ENCODE measurements around the gene ATP5F1D. TPM values are rescaled to one million over a fixed set of nuclear protein-coding genes. Genes with fewer than 3 reads are reported as not detected.

ATP5F1D gene
- total and polyA plus RNA-seq, 2 experiments from 2014 or later = 139 to 396 TPM

GRCh38 chr19:1231729-1232637 lies 9.6 kb upstream of the ATP5F1D start:
- no peaks in the 10 kb centered on the region for H3K4me1 Mint-ChIP-seq

More at GRCh38 chr19:1231729-1232637, 9.6 kb upstream of the ATP5F1D start:
- H3K9me3 Mint-ChIP-seq = no peaks in the 10 kb centered on the region
- no peak overlapping the region for H3K4me3 ChIP-seq
- H3K4me2 ChIP-seq = no peak overlapping the region
- no peak for TF ChIP-seq ETS1 (IDR thresholded peaks at IDR 0.05)
- TF ChIP-seq CTCF (conservative IDR thresholded peaks at IDR 0.05; ENCODE audit: low read depth in 2 of 2) = no peak
- no peak for TF ChIP-seq CREB1 (CRISPR knock-in tag; IDR thresholded peaks at IDR 0.05; ENCODE audit: low read depth)
- no peak for TF ChIP-seq STAT1 (IDR thresholded peaks at IDR 0.05; ENCODE audit: unreplicated experiment)
- no peak for TF ChIP-seq JUNB (IDR thresholded peaks at IDR 0.05; ENCODE audit: unreplicated experiment)
- no peak for TF ChIP-seq NANOG (IDR thresholded peaks at IDR 0.05; ENCODE audit: borderline replicate concordance)
- TF ChIP-seq ZNF331 (CRISPR knock-in tag; IDR thresholded peaks at IDR 0.05; ENCODE audit: low read depth) = no peak
- no peak for TF ChIP-seq EZH2 (IDR thresholded peaks at IDR 0.05; ENCODE audit: low read depth, unreplicated experiment)
- no peak for TF ChIP-seq ZNF462 (CRISPR knock-in tag; IDR thresholded peaks at IDR 0.05)
- no peak for TF ChIP-seq ZNF114 (CRISPR knock-in tag; IDR thresholded peaks at IDR 0.05)
- no peak for TF ChIP-seq POLR2AphosphoS5 (IDR thresholded peaks at IDR 0.05; ENCODE audit: low read depth)
- TF ChIP-seq REST (IDR thresholded peaks at IDR 0.05; ENCODE audit: unreplicated experiment) = no peak
- no peaks in the 10 kb centered on the region for H3K27me3 ChIP-seq (ENCODE audit: insufficient read depth)
- no peak for DNase-seq (ENCODE audit: low spot score)
- H3K79me2 ChIP-seq (replicated peaks; ENCODE audit: insufficient read depth) = no peaks in the 10 kb centered on the region
- H3K9me2 ChIP-seq (ENCODE audit: insufficient read depth) = no peaks in the 10 kb centered on the region
- H3K36me3 Mint-ChIP-seq (ENCODE audit: low read depth) = peaks cover 8% of the 10 kb centered on the region
- no peak overlapping the region for H2AFZ ChIP-seq
- H3K27ac Mint-ChIP-seq = peak overlapping the region; percentile 72
- no peaks in the 10 kb centered on the region for H3K4me1 ChIP-seq (ENCODE audit: insufficient read depth)
- ATAC-seq = no peak
- peaks cover 2% of the 10 kb centered on the region for H3K27me3 Mint-ChIP-seq (ENCODE audit: insufficient read depth, low read depth, poor library complexity)
- H3K36me3 ChIP-seq (ENCODE audit: insufficient read depth) = no peaks in the 10 kb centered on the region
- peaks cover 4% of the 10 kb centered on the region for H4K20me1 ChIP-seq (replicated peaks; ENCODE audit: insufficient read depth)
- H3K27ac ChIP-seq (ENCODE audit: low read depth) = peak overlapping the region; percentile 26; the same call in 1 of the 2 replicates
- no peak overlapping the region for H3K4me3 Mint-ChIP-seq
- H3F3A ChIP-seq (replicated peaks; ENCODE audit: low read depth) = 0 out of 2 replicates have a peak, but pooled peaks cover 17% of the 10 kb centered on the region

Data from GM23338 (cell line).